HEK293 (cell line): ENCODE results near the gene RCOR2.

Experiments
- CTCF ChIP-seq: fragments of 450-650 bp; formaldehyde crosslinking; IDR thresholded peaks from 2 replicates; pipeline ENCODE4 v1.5.1; 2016; ENCODE audit warnings: missing biosample characterization, missing genetic modification characterization
- SETDB1 ChIP-seq: IDR thresholded peaks from one replicate; pipeline ENCODE4 v1.6.1; 2017; ENCODE audit warnings: mild to moderate bottlenecking, low read length, moderate library complexity, mixed read lengths; ENCODE audit not compliant: insufficient read length
- ZBTB1 ChIP-seq: fragments of 450-650 bp; formaldehyde crosslinking; IDR thresholded peaks from 2 replicates; pipeline ENCODE4 v1.5.1; 2016; ENCODE audit warnings: missing biosample characterization, missing genetic modification characterization
- ZNF121 ChIP-seq: fragments of 450-650 bp; formaldehyde crosslinking; IDR thresholded peaks from 2 replicates; pipeline ENCODE4 v1.5.1; 2016; ENCODE audit warnings: missing biosample characterization, missing genetic modification characterization
- ZNF184 ChIP-seq: fragments of 450-650 bp; IDR thresholded peaks from 2 replicates; pipeline ENCODE4 v1.5.1; 2018; ENCODE audit warnings: missing biosample characterization, mild to moderate bottlenecking, missing genetic modification characterization
- ZNF239 ChIP-seq: fragments of 450-650 bp; formaldehyde crosslinking; IDR thresholded peaks from 2 replicates; pipeline ENCODE4 v1.5.1; 2016; ENCODE audit warnings: missing biosample characterization, missing genetic modification characterization
- ZNF544 ChIP-seq: fragments of 450-650 bp; formaldehyde crosslinking; IDR thresholded peaks from 2 replicates; pipeline ENCODE4 v1.5.0; 2017; ENCODE audit warnings: missing biosample characterization, missing genetic modification characterization
- ZNF660 ChIP-seq: fragments of 450-650 bp; IDR thresholded peaks from 2 replicates; pipeline ENCODE4 v1.5.1; 2018; ENCODE audit warnings: missing biosample characterization, mild to moderate bottlenecking, missing genetic modification characterization
- TF ChIP-seq, protein P1 (sequence below): fragments of 450-650 bp; IDR thresholded peaks from 2 replicates; pipeline ENCODE4 v1.5.1; 2018; ENCODE audit warnings: missing biosample characterization, missing genetic modification characterization
- TF ChIP-seq, protein P2 (sequence below): fragments of 450-650 bp; formaldehyde crosslinking; IDR thresholded peaks from 2 replicates; pipeline ENCODE4 v1.5.1; 2017; ENCODE audit warnings: missing biosample characterization, missing genetic modification characterization

DNA sequence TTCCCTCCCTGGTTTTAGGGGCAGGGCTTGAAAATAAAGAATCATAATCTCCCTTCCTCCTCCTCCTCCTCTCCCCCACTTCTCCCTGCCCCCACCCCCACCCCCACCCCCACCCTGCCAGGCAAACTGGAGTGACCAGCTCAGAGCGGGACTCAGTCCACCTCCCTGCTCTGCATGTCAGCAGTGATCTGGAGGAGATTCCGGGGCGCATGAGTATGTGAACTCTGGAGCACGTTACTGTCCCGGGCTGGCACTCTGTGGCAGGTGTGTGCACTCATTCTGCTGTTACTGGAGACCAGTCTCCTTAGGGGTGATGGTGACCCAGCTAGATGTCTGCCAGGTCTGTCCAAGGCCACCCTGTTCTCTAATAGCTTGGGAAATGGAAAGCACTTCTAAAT is 44.2 kb downstream of the RCOR2 start:
- no peak for TF ChIP-seq ZNF660 (tag by site-specific recombination)
- no peak for TF ChIP-seq ZNF239
- TF ChIP-seq CTCF: no peak
- TF ChIP-seq, protein P1, sequence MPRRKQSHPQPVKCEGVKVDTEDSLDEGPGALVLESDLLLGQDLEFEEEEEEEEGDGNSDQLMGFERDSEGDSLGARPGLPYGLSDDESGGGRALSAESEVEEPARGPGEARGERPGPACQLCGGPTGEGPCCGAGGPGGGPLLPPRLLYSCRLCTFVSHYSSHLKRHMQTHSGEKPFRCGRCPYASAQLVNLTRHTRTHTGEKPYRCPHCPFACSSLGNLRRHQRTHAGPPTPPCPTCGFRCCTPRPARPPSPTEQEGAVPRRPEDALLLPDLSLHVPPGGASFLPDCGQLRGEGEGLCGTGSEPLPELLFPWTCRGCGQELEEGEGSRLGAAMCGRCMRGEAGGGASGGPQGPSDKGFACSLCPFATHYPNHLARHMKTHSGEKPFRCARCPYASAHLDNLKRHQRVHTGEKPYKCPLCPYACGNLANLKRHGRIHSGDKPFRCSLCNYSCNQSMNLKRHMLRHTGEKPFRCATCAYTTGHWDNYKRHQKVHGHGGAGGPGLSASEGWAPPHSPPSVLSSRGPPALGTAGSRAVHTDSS (tag by site-specific recombination): no peak
- TF ChIP-seq ZBTB1 (tag by site-specific recombination): no peak
- no peak for TF ChIP-seq ZNF544 (tag by site-specific recombination)
- no peak for TF ChIP-seq ZNF184 (tag by site-specific recombination)
- no peak for TF ChIP-seq SETDB1
- TF ChIP-seq ZNF121 (tag by site-specific recombination): no peak
- TF ChIP-seq, protein P2, sequence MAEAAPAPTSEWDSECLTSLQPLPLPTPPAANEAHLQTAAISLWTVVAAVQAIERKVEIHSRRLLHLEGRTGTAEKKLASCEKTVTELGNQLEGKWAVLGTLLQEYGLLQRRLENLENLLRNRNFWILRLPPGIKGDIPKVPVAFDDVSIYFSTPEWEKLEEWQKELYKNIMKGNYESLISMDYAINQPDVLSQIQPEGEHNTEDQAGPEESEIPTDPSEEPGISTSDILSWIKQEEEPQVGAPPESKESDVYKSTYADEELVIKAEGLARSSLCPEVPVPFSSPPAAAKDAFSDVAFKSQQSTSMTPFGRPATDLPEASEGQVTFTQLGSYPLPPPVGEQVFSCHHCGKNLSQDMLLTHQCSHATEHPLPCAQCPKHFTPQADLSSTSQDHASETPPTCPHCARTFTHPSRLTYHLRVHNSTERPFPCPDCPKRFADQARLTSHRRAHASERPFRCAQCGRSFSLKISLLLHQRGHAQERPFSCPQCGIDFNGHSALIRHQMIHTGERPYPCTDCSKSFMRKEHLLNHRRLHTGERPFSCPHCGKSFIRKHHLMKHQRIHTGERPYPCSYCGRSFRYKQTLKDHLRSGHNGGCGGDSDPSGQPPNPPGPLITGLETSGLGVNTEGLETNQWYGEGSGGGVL (tag by site-specific recombination): no peak
